SW 1271 (cell line): Measurements from ENCODE around the gene SMCO2.

Experiments used
- DNase-seq, 2 experiments: peaks; one replicate each; lab custom pipeline; 2025; lab: John Stamatoyannopoulos, UW

Gene SMCO2

GRCh38 chr12:27499377-27499776, 52.8 kb downstream of the SMCO2 start:
- DNase-seq: no peak

- no peak for DNase-seq
Measured at GRCh38 chr12:27500546-27500945, 54.0 kb downstream of the SMCO2 start.

- no peak for DNase-seq
Measured at GRCh38 chr12:27502021-27502435, 55.5 kb downstream of the SMCO2 start.

GRCh38 chr12:27504507-27504906, 58.0 kb downstream of the SMCO2 start:
- DNase-seq: no peak

- DNase-seq: no peak
Measured at GRCh38 chr12:27505109-27505508, 58.6 kb downstream of the SMCO2 start.

GRCh38 chr12:27505761-27506160, 59.2 kb downstream of the SMCO2 start:
- no peak for DNase-seq

- DNase-seq: no peak
Measured at GRCh38 chr12:27506645-27507189, 60.2 kb downstream of the SMCO2 start.

- no peak for DNase-seq
Measured at GRCh38 chr12:27508736-27509431, 62.3 kb downstream of the SMCO2 start.

- DNase-seq: no peak
Measured at GRCh38 chr12:27511031-27511722, 64.6 kb downstream of the SMCO2 start.

GRCh38 chr12:27511723-27512045, 65.1 kb downstream of the SMCO2 start:
- DNase-seq: no peak

- no peak for DNase-seq
Measured at GRCh38 chr12:27513155-27513824, 66.8 kb downstream of the SMCO2 start.

- no peak for DNase-seq
Measured at GRCh38 chr12:27515671-27516070, 69.1 kb downstream of the SMCO2 start.

GRCh38 chr12:27516625-27517024, 70.1 kb downstream of the SMCO2 start:
- no peak for DNase-seq

- no peak for DNase-seq
Measured at GRCh38 chr12:27517546-27517945, 71.0 kb downstream of the SMCO2 start.

GRCh38 chr12:27517961-27518665, 71.6 kb downstream of the SMCO2 start:
- no peak for DNase-seq

- no peak for DNase-seq
Measured at GRCh38 chr12:27521066-27521465, 74.5 kb downstream of the SMCO2 start.

- DNase-seq: no peak
Measured at GRCh38 chr12:27521981-27522380, 75.4 kb downstream of the SMCO2 start.

- no peak for DNase-seq
Measured at GRCh38 chr12:27523305-27523641, 76.7 kb downstream of the SMCO2 start.

- peak; percentile 97 to 99 for DNase-seq
Measured at GRCh38 chr12:27523642-27524493, 77.3 kb downstream of the SMCO2 start, which contains the start of gene PPFIBP1. Gene PPFIBP1 (plus strand): TSS chr12:27524206. CDS start chr12:27633397, 109,191 bp downstream.

GRCh38 chr12:27524494-27524835, 77.9 kb downstream of the SMCO2 start:
- no peak for DNase-seq
